Inflammatory macrophage (primary cell): ENCODE data around the gene CDKL4.
"Not testable (repeated sequence)": the region's sequence is repeated elsewhere in the genome, so short reads cannot be mapped to it uniquely, and the experiment has no call there.

ENCODE experiments used
- DNase-seq, 2 donors: peaks; one replicate each; pipeline ENCODE4 v3.0.0-alpha.2; 2020 to 2022
- total RNA-seq, 18 experiments: gene quantifications; one replicate each; lab custom pipeline; 2026; ENCODE audit warnings: mixed read lengths in 6 of 18, inconsistent platforms in 2 of 18; lab: John Stamatoyannopoulos, UW

CDKL4 gene
- 0.52 to 2.5 (median 1.2) reads per million in 18 experiments for total RNA-seq

DNA sequence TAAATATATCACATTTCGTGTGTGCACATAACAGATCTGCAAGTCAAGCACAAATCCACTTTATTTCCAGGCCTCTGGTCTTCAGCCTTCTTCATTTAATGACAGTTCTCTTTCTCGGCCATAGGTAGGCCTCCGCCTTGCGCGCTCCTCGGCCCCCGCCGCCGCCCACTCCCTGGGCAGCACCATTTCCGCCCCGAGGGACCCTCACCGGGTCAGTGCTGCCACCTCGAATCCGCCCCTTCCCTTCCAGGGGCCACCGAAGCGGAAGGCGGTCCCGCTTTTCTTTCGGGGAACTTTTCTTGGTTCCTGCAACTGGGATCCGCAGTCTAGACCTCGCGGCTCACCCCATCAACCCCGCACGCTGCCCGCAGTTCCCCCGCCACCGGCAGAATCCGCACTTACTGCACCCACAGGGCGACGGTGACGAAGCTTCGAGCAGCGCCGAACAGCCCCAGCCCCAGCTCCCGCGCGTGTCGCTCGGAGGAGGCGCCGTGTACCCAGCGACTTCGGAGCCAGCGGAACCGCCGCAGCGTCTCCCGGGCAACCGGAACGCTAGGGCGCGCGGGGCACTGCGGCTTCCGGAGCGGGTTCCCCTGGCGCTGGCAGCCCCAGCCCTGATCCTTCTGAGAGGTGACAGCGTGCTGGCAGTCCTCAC lies at the start of gene CDKL4:
Gene CDKL4 (minus strand): TSS at position 502 of the 655 bp plus-strand sequence.
- peak in 1 of 2 donors; percentile 38 for DNase-seq

DNA sequence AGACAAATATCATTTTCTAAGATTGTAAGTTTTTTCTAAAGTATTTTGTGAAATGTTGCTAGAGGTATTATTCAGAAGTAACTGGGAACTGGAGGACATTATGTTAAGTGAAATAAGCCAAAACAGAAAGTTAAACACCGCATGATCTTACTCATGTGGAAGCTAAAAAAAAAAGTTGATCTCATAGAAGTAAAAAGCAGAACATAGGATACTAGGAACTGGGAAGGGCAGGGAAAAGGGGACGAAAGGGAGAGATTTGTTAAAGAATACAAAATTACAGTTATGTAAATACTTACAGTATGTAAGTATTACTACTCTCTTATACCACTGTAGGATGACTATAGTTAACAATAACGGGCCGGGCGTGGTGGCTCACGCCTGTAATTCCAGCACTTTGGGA lies 46.7 kb upstream of the CDKL4 start:
- peak; percentile 34 to 67 for DNase-seq

DNA sequence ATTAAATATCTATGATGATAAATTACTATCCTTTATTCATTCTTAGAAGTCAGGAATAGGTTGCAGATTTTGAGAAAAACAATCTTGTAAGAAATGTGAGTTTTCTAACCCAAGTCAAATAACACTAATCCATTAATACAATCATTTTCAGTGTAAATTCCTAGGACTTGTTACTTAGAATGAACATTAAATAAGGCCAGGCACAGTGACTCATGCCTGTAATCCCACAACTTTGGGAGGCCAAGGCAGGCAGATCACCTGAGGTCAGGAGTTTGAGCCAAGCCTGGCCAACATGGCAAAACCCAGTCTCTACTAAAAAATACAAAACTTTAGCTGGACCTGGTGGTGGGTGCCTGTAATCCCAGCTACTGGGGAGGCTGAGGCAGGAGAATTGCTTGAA lies 45.8 kb upstream of the CDKL4 start:
- DNase-seq: no peak

DNA sequence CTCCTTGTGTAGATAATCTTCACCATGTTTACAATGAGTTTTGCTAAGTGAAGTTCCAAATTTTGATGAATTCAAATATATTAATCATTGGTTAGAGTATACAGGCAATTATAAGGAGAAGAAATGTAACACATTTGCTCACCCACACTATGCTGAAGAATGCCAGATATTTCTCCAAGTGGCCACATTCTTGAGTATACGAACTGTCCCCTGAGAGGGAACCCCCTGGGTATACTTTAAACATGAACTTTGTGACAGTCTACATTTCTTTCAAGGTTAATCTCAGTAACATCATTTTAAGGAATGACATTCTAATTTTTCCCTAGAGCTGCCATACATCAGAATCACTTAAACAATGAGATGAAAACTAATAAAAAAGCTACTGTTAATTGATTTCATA lies 39.8 kb upstream of the CDKL4 start:
- no peak for DNase-seq

DNA sequence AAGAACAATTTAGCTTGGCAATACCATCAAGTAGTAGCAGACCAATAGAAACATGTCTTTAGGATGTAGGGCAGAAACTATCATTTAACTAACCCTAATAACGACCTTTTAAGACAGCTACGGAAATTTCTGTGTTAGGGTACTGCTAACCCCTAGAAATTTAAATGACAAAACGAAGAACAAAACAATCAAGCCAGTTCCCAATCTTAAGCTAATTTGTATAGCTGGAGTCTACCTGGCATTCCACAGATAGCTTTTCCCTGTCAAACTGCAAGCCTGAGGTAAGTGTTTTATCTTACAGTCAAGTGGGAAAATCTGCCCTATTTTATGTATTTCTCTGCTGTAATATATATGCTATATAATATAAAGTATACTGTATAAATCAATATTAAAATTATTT lies 37.6 kb upstream of the CDKL4 start:
- DNase-seq: no peak

DNA sequence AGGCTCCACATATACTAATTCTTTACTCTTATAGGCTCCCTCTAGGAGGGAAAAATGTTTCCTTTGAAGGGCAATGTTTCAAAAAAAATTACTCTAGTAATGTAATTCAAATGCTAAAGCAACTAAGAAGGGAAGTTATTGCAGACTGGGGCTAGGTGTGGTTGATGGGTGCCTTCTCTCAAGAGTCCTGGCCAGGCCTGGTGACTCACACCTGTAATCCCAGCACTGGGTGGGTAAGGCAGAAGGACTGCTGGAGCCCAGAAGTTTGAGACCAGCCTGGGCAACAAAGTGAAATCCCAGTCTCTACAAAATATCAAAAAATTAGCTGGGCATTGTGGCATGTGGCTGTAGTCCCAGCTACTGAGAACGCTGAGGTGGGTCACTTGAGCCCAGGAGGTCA lies 31.2 kb upstream of the CDKL4 start:
- no peak for DNase-seq

DNA sequence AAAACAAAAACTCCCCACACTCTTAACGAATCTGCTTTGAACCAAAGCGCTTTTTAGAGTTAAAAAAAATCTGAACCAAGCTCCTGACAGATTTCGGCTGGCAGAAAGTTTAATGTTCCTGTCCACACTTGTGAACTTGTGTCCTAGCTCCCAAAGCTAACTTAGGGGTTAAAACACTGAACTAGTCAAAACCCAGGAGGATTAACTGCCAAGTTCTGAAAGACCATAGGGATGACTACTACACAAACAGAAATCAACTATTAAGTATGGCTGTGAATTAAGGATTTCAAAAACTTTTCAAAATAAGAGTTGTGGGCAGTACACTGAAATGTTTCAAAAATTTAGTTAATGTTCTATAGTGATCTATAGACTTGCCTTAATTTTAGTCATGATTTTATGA lies 26.2 kb upstream of the CDKL4 start:
- DNase-seq: no peak

DNA sequence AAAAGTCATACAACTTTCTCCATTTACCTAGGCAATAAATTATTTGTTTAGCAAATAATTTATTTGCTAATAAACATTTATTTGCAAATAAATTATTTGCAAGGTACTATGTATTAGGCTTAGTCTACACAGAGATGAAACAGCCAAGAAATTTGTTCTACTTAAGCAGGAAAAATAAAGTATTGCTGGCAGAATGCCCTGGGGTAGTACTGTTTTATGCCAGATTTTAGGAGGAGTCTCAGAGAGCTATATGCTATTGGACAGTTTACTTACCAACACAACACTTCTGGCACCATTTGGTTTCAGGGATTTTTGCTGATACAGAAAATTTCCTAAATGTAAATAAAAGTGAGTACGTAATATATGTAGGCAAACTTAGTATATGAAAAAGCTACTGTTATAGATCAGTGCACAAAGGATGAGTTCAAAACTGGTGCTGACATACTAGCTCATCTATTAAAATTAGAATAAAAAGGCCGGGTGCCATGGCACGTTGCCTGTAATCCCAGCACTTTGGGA lies 23.2 kb upstream of the CDKL4 start:
- no peak for DNase-seq

DNA sequence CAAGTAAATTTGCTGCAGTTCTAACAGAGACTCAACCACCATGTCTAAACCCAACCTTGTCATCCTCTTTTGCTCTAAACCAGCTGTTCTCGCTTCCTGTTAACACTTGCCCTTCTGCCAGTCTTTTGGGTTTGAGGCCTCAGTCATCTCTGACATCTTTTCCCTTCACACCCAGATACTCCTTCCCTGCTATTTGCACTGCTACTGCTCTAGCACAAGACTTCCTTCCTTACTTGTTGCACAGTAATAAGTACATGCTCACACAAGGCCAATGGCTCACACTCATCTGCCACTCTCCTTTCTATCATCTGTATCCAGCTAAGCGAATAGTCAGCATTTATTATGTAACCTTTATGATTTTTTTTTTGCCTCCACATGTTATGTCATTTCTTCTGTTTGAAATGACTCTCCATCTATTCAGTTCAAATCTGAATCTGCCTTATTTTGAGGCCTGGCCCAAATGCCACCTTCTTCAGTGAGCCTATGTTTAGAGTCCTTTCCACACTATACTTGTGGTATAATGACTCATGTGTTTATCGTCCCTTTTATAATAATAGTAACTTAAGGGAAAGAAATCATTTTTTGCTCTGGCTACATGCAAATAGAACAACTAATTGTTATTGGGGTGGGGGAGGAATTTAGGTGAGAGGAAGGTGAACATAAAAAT lies 22.5 kb upstream of the CDKL4 start:
- DNase-seq: no peak

DNA sequence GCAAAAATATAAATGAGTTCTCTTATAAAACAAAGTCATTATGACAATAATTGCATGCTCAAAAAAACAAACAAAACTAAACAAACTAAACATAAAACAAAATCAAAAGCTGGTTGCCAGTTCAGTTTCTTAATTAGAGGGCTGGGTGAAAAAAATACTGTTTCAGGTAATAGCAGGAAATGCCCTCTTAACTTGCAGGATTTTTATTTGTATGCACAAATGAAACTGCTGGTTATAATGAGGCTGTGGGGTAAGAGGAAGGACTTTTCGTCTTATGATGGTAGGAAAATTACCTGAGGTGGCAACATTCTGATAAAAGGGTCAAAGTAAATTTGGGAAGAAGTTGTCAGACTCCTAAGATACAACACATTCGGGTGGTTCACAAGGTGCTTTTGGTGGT lies 21.5 kb upstream of the CDKL4 start:
- DNase-seq: no peak

DNA sequence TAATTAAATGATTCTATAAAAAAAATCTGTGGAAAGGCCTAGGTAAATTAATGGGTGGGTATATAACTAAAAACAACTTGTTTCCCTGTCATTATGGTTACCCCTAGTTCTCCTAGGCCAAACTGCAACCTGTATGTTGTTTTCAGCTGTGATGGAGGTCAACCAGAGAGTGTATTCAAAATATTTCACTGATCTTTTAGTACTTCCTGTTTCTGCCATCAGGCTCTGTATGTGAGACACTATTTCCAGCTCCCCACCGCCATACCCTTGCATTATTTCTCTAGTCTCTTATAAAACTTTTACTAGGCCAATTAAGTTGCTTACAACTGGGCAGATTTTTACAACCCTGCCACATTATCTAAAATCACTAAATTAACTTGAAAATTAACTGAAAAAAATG lies 21.0 kb upstream of the CDKL4 start:
- DNase-seq: no peak

DNA sequence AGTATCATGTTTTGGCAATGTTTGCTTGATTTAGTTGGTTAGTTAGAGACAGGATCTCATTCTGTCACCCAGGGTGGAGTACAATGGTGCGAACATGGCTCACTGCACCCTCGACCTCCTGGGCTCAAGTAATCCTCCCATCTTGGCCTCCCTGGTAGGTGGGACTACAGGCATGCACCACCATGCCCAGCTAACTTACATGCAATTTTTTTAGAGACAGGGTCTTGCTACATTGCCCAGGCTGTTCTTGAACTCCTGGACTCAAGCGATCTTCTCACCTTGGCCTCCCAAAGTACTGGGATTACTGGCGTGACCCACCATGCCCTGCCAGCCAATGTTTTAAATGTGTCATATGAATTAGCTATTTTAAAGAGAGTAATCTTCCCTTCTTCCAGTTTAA lies 16.3 kb upstream of the CDKL4 start:
- DNase-seq: no peak

DNA sequence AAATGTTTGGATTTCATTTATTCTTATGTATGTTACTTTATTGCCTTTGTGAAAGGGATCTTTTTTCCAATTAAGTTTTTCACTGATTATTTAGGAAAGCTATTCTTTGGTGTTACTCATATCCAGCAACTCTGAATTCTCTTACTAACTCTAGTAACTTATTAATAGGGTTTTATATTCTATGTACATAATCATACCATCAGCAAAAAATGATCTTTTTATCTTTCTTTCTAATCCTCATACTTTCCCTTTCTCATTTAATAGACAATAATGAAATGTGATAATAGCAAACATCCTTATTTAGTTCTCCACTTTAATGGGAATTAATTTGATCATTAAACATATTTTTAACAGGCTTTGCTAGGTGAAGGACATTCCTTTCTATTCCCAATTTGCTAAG lies 12.3 kb upstream of the CDKL4 start:
- no peak for DNase-seq

DNA sequence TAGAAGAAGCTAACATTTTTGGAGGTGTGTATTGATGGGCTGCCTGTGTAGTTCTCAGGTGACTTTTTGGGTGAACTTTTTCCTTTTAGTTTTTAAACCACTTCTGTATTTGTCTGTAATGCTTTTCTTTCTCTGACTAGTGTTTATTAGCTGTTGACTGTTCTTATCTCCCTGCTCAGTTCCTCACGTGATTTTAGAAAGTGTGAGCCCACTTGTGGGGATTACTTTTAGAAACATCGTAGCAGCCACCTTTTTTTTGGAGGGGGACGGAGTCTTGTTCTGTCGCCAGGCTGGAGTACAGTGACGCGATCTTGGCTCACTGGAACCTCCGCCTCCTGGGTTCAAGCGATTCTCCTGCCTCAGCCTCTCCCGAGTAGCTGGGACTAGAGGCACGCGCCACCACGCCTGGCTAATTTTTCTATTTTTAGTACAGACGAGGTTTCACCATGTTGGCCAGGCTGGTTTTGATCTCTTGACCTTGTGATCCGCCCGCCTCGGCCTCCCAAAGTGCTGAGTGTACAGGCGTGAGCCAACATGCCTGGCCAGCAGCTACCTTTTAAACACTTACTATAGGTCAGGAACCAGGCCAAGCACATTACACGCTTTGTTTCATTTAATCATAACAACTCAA lies 9.2 kb upstream of the CDKL4 start:
- no peak for DNase-seq

DNA sequence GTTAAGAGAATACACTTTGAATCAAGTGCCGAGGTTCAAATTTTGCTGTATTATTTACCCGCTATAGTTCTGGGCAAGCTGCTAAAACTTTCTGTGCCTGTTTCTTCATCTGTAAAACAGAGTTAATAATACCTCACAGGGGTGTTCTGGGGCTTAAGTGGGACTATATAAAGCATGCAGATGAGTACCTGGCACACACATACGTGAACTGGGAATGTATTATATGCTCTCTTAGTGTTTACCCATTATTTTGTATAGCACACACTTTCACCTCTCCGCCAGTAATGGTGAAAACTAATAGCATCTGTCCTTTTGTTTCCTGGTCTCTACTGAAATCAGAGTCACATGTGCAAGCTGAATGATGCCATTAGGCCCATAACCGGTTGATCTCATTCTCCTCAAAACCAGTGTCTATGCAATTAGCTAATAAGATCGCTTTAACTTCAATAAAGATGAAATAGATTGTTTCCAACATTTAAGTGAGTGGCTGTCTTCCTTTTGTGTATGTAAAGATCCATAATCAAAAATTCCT lies 3.8 kb upstream of the CDKL4 start:
- no peak for DNase-seq

DNA sequence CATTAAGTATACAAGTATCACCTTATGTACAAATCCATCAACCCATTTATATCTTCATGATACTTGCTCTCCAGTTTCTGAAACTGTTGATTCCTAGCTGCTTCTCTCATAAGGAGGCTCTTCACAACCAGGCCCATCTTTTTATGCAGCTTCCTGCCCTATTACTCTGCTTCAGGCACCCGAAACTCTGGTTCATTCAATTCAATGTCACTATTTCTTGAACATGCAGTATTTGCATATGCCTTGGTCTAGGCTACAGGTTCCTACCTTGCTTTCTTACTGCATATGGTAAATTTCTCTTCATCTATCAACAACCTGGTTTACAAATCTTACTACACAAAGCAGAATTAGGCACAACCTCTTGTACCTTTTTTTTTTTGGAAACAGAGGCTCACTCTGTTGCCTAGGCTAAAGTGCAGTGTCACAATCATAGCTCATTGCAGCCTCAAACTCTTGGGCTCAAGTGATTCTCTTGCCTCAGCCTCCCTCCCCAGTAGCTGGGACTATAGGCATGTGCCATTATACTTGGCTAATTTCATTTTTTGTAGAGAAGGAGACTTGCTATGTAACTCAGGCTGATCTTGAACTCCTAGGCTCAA lies 2.7 kb upstream of the CDKL4 start:
- no peak for DNase-seq

DNA sequence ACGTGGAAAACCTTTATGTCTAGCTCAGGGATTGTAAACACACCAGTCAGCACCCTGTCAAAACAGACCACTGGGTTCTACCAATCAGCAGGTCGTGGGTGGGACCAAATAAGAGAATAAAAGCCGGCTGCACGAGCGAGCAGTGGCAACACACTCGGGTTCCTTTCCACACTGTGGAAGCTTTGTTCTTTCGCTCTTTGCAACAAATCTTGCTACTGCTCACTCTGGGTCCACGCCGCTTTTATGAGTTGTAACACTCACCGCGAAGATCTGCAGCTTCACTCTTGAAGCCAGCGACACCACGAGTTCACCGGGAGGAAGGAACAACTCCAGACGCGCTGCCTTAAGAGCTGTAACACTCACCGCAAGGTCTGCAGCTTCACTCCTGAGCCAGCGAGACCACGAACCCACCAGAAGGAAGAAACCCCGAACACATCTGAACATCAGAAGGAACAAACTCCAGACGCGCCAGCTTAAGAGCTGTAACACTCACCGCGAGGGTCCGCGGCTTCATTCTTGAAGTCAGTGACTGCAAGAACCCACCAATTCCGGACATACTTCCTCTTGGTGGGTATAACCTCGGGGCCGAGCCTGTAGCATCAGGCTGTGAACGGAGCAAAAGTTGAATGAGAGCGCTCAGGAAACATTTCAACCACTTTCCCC lies 1.3 kb upstream of the CDKL4 start:
- peak in 1 of 2 donors; percentile 44 for DNase-seq

DNA sequence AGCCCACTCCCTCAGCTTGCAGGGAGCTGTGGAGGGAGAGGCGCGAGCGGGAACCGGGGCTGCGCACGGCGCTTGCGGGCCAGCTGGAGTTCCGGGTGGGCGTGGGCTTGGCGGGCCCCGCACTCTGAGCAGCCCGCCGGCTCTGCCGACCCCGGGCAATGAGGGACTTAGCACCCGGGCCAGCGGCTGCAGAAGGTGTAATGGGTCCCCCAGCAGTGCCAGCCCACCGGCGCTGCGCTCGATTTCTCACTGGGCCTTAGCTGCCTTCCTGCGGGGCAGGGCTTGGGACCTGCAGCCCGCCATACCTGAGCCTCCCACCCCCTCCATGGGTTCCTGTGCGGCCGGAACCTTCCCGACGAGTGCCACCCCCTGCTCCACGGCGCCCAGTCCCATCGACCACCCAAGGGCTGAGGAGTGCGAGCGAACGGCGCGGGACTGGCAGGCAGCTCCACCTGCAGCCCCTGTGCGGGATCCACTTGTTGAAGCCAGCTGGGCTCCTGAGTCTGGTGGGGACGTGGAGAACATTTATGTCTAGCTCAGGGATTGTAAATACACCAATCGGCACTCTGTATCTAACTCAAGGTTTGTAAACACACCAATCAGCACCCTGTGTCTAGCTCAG lies 582 bp upstream of the CDKL4 start:
- DNase-seq: not testable (repeated sequence)

DNA sequence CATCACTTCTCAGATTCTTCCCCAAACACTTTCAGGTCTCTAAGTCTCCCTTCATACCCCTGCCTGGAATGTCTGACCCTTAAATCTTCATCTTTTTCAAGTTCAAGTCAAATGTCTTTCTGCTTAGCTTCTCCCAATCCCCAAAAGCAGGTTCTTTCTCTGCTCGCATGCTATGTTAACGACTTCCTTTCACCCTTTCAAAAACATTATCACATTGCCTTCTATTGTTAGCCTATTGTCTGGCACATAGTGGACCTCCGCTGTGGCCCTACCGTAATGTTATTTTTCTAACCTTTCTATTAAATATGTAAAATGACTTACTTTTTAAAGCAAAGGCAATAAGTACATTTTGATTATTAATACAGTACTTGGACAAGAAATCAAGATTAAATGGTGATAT lies 2.2 kb downstream of the CDKL4 start:
- DNase-seq: no peak

DNA sequence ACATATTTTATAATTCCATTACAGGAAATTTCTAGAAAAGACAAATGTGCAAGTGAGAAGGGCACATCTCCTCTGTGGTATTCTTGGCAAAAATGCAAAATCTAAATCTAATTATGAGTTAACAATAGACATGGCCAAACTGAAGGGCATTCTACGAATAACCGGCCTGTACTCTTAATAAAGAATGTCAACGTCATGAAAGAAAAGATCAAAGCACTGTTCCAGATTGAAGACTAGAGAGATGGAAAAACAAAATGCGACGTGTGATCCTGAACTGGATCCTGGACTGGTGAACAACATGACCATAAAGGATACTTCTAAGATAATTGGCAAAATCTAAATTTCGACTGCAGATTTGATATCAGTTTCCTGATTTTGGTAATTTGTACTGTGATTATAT lies 3.0 kb downstream of the CDKL4 start:
- no peak for DNase-seq

DNA sequence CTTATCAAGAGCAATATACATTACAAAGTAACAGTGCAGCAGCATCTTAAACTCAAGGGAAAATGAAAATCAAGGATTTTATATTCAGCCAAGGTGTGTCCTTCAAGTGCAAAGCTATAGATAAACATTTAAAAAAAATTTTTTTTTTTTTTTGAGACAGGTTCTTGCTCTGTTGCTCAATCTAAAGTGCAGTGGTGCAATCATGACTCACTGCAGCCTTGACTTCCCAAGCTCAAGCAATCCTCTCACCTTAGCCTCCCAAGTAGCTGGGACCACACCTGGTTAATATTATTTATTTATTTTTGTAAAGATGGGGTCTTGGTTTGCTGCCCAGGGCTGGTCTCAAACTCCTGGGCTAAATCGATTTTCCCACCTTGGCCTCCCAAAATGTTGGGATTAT lies 9.0 kb downstream of the CDKL4 start:
- DNase-seq: no peak

DNA sequence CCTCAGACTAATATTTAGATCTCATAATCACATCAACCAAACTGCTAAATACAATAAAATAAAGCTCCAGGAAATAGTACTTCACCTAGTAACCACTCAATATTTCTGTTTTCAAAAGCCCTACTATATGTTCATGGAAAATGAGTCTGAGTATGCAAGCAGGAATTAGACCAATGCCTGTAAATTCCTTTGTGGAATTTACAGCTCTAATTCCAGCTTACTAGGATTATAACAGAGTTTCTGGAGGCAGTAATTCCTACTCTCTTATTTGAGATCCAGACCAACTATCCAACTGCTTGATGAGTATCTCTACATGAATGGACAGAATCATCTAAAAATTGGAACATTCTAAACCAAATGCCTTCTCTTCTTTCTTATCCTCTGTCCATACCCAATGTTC lies 11.6 kb downstream of the CDKL4 start:
- DNase-seq: no peak
